ENCODE measurements around the gene IFNL2.

DNA sequence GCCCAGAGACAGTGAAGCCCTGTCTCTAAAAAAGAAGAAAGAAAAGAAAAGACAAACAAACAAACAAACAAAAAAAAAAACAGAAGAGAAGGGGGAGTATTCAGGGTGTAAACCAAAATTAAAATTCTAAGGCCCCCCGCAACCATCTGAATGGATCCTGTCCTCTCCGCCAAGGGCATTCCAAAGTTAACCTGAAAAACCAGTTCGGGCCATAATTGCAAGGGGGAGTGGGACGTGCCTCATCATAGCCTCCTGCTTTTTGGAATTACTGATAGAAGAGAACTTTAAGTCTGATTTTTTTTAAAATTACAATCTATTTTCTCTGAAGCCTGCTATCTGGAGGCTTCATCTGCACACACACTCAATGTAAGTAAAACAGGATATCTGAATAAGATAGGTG is 5.7 kb upstream of the IFNL2 start:
- TF ChIP-seq, protein P1, sequence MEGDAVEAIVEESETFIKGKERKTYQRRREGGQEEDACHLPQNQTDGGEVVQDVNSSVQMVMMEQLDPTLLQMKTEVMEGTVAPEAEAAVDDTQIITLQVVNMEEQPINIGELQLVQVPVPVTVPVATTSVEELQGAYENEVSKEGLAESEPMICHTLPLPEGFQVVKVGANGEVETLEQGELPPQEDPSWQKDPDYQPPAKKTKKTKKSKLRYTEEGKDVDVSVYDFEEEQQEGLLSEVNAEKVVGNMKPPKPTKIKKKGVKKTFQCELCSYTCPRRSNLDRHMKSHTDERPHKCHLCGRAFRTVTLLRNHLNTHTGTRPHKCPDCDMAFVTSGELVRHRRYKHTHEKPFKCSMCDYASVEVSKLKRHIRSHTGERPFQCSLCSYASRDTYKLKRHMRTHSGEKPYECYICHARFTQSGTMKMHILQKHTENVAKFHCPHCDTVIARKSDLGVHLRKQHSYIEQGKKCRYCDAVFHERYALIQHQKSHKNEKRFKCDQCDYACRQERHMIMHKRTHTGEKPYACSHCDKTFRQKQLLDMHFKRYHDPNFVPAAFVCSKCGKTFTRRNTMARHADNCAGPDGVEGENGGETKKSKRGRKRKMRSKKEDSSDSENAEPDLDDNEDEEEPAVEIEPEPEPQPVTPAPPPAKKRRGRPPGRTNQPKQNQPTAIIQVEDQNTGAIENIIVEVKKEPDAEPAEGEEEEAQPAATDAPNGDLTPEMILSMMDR (IDR thresholded peaks at IDR 0.05), result no peak
- no peak for TF ChIP-seq POLR2A (IDR thresholded peaks at IDR 0.05)

Data from uterus (tissue), 2 donors.